Tibial nerve (tissue), 4 donors: ENCODE results near the gene AURKB. TPM values are rescaled to one million over a fixed set of nuclear protein-coding genes. Genes with fewer than 3 reads are reported as not detected.
A peak's percentile ranks its signal among the peaks of the same experiment; 100 is the strongest.

Source experiments
- DNase-seq, 2 donors: peaks; one replicate each; pipeline ENCODE4 v3.0.0-alpha.2; 2019; ENCODE audit warnings: low spot score in 2 of 2
- H3K27ac ChIP-seq, 4 donors: fragments of 200-600 bp; sonication (generic) in 3 of 4; one replicate each; pipeline ENCODE4 v1.5.1; 2017 to 2019; ENCODE audit warnings: mild to moderate bottlenecking in 1 of 4
- H3K27me3 ChIP-seq, 2 donors: fragments of 200-600 bp; sonication (generic) in 1 of 2; one replicate each; pipeline versions ENCODE4 v1.5.1 to v1.6.0; 2017 to 2019
- H3K36me3 ChIP-seq, 3 donors: fragments of 200-600 bp; sonication (generic); one replicate each; pipeline ENCODE4 v1.5.1; 2018 to 2019
- H3K4me1 ChIP-seq, 4 donors: fragments of 200-600 bp; sonication (generic) in 3 of 4; one replicate each; pipeline ENCODE4 v1.5.1; 2017 to 2019
- H3K4me3 ChIP-seq, 4 donors: fragments of 200-600 bp; sonication (generic) in 3 of 4; one replicate each; pipeline ENCODE4 v1.5.1; 2017 to 2019; ENCODE audit warnings: mild to moderate bottlenecking in 1 of 4, moderate library complexity in 1 of 4
- H3K9me3 ChIP-seq, 4 donors: fragments of 200-600 bp; sonication (generic) in 3 of 4; one replicate each; pipeline ENCODE4 v1.5.1; 2017 to 2019
- EP300 ChIP-seq, 2 donors: sonication (generic); formaldehyde crosslinking; IDR thresholded peaks; one replicate each; pipeline ENCODE4 v1.6.1; 2017; ENCODE audit warnings: antibody characterized with exemption in 2 of 2, mild to moderate bottlenecking in 1 of 2
- POLR2A ChIP-seq, 2 donors: fragments of 450-650 bp; IDR thresholded peaks; one replicate each; pipeline ENCODE4 v1.6.1; 2017; ENCODE audit warnings: antibody characterized with exemption in 2 of 2, mild to moderate bottlenecking in 2 of 2, moderate library complexity in 2 of 2
- WGBS, 2 donors: methylation state at CpG; one replicate each; pipeline ENCODE4 v1.1.5; 2018; 5-methylcytosine and 5-hydroxymethylcytosine counted together
- total RNA-seq, 4 donors: library from RNA; depleted of rRNA; stranded (reverse); fragments of >200 nt; gene quantifications; one replicate each; pipeline ENCODE4 v1.1.0, GENCODE V29; 2016
- TF ChIP-seq, protein P1 (sequence below), 5 experiments: fragments of 200-600 bp in 3 of 5; fragments of 450-650 bp in 2 of 5; sonication (generic) in 3 of 5; IDR thresholded peaks; one replicate each; pipeline ENCODE4 v1.5.1; 2016 to 2019; ENCODE audit warnings: antibody characterized with exemption in 5 of 5, mild to moderate bottlenecking in 3 of 5, moderate library complexity in 2 of 5

AURKB gene
- total RNA-seq, 4 donors from 2014 or later, result 31.2 to 78.1 (median 39.6) TPM

DNA sequence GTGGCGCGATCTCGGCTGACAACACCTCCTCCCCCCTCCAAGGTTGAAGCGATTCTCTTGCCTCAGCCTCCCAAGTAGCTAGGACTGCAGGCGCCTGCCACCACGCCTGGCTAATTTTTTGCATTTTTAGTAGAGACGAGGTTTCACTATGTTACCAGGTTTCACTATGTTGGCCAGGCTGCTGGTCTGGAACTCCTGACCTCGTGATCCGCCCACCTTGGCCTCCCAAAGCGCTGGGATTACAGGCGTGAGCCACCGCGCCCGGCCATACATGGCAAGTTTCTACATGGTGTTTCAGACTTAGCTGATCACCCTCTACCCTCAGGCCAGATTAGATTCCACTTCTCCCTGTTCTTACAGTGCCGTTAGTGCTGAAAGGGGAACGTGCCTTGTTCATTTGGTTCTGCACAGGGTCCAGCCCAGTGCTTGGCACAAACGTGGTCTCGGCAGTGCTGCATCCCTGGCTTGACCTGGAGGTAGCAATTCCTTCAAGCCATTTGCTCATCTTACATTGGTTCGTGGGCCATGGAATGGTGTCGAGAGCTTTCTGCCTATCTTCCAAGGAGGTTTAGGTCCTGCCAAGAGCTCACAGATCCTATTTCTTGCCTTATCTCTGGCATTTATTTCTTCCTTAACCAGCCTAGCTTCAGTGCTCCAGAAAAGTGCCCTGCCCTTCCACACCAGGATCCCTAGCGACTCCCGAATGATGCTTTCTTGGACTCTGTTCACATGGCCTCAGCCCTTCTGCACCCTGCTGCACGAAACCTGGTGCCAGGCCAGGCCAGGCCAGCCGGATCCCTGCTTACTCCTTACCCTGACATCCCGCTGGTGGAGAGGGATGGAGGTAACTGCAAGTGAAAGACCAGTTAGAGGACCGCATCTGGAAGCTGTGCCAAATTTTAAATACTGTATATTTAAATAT, 14.8 kb upstream of the AURKB start:
- no peak for DNase-seq
- H3K27ac ChIP-seq, result peak overlapping the region in 2 of 4 donors; percentile 4 to 26
- WGBS, 2 donors, result 87 to 92% methylated on average over 25 to 26 of the region's 26 CpGs
- TF ChIP-seq, protein P1, sequence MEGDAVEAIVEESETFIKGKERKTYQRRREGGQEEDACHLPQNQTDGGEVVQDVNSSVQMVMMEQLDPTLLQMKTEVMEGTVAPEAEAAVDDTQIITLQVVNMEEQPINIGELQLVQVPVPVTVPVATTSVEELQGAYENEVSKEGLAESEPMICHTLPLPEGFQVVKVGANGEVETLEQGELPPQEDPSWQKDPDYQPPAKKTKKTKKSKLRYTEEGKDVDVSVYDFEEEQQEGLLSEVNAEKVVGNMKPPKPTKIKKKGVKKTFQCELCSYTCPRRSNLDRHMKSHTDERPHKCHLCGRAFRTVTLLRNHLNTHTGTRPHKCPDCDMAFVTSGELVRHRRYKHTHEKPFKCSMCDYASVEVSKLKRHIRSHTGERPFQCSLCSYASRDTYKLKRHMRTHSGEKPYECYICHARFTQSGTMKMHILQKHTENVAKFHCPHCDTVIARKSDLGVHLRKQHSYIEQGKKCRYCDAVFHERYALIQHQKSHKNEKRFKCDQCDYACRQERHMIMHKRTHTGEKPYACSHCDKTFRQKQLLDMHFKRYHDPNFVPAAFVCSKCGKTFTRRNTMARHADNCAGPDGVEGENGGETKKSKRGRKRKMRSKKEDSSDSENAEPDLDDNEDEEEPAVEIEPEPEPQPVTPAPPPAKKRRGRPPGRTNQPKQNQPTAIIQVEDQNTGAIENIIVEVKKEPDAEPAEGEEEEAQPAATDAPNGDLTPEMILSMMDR (IDR thresholded peaks at IDR 0.05), result no peak
- no peak for TF ChIP-seq EP300 (IDR thresholded peaks at IDR 0.05)
- no peak for TF ChIP-seq POLR2A (IDR thresholded peaks at IDR 0.05)
- peaks cover 7 to 29% (median 10%) of the 10 kb centered on the region in 3 donors for H3K36me3 ChIP-seq
- no peaks in the 10 kb centered on the region for H3K27me3 ChIP-seq
- H3K4me3 ChIP-seq, result no peak overlapping the region
- peaks cover 0 to 49% (median 14%) of the 10 kb centered on the region in 4 donors for H3K4me1 ChIP-seq
- H3K9me3 ChIP-seq, result no peaks in the 10 kb centered on the region

DNA sequence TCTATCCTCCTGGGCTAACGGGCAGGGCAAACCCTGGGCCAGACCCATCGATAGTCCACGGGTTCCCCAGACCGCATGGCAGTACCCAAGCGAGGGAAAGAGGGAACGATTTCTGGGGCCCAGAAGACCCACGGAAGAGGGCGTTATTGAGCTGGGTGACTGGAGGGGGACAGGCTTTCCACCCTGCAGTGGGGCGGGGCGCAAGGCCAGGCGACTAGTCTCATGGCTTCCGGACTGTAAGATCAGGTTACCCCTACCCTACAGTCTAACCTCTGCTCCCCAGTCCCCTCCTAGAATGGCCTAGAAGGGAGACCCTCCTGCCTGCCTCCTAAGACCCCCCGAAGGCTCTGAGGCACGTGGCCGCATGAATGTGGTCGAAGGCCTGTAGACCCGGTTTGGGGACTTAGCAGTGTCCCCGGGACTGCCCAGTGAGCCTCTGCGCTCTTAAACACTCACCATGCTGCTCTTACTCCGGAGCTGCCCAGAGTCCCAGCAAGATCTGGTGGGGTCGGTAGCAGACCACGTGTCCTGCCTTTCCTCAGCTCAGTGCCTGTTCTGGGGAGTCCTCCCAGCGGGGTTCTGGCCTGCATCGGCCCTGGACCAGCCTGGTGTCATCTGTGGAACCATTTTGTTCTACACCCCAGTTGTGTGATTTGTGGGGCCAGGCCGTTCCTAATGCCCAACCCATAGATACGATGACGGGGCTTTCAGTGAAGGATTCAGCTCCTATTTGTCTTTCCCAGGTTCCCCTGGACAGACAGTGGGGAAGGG, 13.2 kb upstream of the AURKB start:
- Histone ChIP-seq H3K36me3 (peaks cover 0 to 13% (median 0%) of the 10 kb centered on the region in 3 donors), H3K9me3 (no peaks in the 10 kb centered on the region), H3K4me3 (peak overlapping the region; percentile 54 to 77 (median 72)), H3K4me1 (peaks cover 0 to 52% (median 14%) of the 10 kb centered on the region in 4 donors), H3K27ac (peak overlapping the region; percentile 96 to 100 (median 98)), H3K27me3 (no peaks in the 10 kb centered on the region)
- DNase-seq, result peak; percentile 40 to 59
- 3 to 6% methylated on average over 22 to 26 of the region's 27 CpGs for WGBS, 2 donors
- TF ChIP-seq, protein P1 (IDR thresholded peaks at IDR 0.05), result peak in 2 of 5 experiments; percentile 17 to 27
- no peak for TF ChIP-seq EP300 (IDR thresholded peaks at IDR 0.05)

DNA sequence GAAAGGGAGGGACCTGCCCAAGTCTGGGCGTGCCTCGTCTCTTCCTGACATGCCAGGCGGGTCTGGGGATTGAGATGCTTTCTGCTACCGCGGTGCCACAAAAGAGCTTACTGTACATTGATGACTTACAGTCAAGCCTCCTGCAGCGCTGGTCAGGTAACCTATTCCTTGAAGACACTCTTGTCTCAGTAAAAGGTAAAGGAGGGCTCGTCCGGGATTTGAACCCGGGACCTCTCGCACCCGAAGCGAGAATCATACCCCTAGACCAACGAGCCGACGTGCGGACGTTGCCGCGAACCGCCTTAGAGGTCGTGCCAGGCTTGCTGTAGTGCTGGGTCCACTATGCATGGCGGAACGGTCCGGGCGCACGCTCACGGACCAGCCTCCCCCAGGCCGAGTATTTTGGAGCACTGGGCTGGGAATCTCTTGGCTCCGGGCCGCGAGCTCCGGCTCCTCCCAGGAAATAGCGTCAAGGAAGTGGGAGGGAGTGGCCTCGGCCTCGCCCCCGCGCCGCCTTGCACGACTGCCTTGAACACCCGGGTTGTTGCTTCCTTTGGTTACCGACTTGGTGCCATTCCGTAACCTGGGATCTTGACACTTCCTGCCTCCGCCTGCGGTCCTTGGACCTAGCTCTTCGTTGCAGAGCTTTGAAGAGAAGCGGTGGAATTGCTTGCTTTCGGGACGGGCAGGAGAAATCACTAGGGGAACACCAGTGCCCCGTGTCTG, 12.4 kb upstream of the AURKB start:
- no peaks in the 10 kb centered on the region for H3K27me3 ChIP-seq
- H3K9me3 ChIP-seq, result no peaks in the 10 kb centered on the region
- peak; percentile 94 to 95 for DNase-seq
- TF ChIP-seq, protein P1 (IDR thresholded peaks at IDR 0.05), result peak in 1 of 5 experiments; percentile 27
- TF ChIP-seq POLR2A (IDR thresholded peaks at IDR 0.05) (peak; percentile 79 to 84), EP300 (IDR thresholded peaks at IDR 0.05) (peak; percentile 86 to 96)
- peaks cover 0 to 5% (median 0%) of the 10 kb centered on the region in 3 donors for H3K36me3 ChIP-seq
- peak overlapping the region; percentile 54 to 77 (median 72) for H3K4me3 ChIP-seq
- H3K27ac ChIP-seq, result peak overlapping the region; percentile 96 to 100 (median 98)
- H3K4me1 ChIP-seq, result peaks cover 0 to 51% (median 14%) of the 10 kb centered on the region in 4 donors
- 0 to 1% methylated on average over 32 to 41 of the region's 49 CpGs for WGBS, 2 donors

DNA sequence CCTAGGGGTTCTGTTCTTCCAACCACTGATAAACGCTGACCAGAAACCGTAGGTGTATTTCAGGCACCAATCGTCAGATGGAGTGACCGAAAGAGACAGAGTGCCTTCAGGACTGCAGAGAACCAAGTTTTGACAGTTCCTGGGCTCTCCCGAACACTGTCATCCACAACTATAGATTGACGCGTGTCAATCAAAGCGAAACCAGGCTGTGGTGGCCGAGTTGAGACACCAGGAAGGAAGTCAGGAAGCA, 11.9 kb upstream of the AURKB start:
- H3K27ac ChIP-seq, result peak overlapping the region; percentile 96 to 100 (median 98)
- H3K36me3 ChIP-seq, result peaks cover 0 to under 1% (median 0%) of the 10 kb centered on the region in 3 donors
- peaks cover 0 to 46% (median 14%) of the 10 kb centered on the region in 4 donors for H3K4me1 ChIP-seq
- peak overlapping the region; percentile 54 to 77 (median 72) for H3K4me3 ChIP-seq
- H3K27me3 ChIP-seq, result no peaks in the 10 kb centered on the region
- WGBS, 2 donors, result 0 to 1% methylated on average over 9 of the region's 9 CpGs
- TF ChIP-seq EP300 (IDR thresholded peaks at IDR 0.05), result no peak
- TF ChIP-seq, protein P1 (IDR thresholded peaks at IDR 0.05), result no peak
- TF ChIP-seq POLR2A (IDR thresholded peaks at IDR 0.05), result no peak
- DNase-seq, result no peak
- H3K9me3 ChIP-seq, result no peaks in the 10 kb centered on the region
